Choroid plexus epithelial cell (primary cell): ENCODE results near the gene SLC29A3.
"Not testable (repeated sequence)": the region's sequence is repeated elsewhere in the genome, so short reads cannot be mapped to it uniquely, and the experiment has no call there.

Experiments
- DNase-seq: peaks from one replicate; pipeline ENCODE4 v3.0.0-alpha.2; 2010; ENCODE audit warnings: low read depth
- H3K4me3 ChIP-seq: 2 replicates; pipeline ENCODE4 v1.5.1; 2011; ENCODE audit warnings: low read depth, mild to moderate bottlenecking, control low read depth, low read length, moderate library complexity
- TF ChIP-seq, protein P1 (sequence below): conservative IDR thresholded peaks from 2 replicates; pipeline ENCODE4 v1.5.1; 2011; ENCODE audit warnings: low read depth, mild to moderate bottlenecking, control low read depth, inconsistent platforms, low read length, moderate library complexity

Gene SLC29A3

DNA sequence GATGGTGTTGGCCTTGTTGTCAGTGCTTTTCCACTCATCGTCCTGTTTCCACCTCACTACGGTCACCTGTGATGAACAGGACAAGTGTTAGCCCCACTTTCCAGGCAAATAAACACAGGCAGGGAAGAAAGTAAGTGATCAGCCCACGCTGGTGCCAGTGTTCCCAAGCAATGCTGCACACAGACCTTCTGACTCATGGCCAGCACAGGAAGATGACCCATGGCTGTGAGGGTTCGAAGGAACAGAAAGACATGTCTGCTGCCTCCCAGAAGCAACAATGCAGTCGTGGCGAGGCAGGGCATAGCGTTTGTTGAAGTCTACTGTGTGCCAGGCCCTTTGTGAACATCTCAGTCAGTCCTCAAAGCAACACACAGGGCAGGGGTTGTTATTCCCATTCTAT, 35.7 kb downstream of the SLC29A3 start:
- DNase-seq = no peak
- TF ChIP-seq, protein P1, sequence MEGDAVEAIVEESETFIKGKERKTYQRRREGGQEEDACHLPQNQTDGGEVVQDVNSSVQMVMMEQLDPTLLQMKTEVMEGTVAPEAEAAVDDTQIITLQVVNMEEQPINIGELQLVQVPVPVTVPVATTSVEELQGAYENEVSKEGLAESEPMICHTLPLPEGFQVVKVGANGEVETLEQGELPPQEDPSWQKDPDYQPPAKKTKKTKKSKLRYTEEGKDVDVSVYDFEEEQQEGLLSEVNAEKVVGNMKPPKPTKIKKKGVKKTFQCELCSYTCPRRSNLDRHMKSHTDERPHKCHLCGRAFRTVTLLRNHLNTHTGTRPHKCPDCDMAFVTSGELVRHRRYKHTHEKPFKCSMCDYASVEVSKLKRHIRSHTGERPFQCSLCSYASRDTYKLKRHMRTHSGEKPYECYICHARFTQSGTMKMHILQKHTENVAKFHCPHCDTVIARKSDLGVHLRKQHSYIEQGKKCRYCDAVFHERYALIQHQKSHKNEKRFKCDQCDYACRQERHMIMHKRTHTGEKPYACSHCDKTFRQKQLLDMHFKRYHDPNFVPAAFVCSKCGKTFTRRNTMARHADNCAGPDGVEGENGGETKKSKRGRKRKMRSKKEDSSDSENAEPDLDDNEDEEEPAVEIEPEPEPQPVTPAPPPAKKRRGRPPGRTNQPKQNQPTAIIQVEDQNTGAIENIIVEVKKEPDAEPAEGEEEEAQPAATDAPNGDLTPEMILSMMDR = no peak
- H3K4me3 ChIP-seq = no peak overlapping the region

DNA sequence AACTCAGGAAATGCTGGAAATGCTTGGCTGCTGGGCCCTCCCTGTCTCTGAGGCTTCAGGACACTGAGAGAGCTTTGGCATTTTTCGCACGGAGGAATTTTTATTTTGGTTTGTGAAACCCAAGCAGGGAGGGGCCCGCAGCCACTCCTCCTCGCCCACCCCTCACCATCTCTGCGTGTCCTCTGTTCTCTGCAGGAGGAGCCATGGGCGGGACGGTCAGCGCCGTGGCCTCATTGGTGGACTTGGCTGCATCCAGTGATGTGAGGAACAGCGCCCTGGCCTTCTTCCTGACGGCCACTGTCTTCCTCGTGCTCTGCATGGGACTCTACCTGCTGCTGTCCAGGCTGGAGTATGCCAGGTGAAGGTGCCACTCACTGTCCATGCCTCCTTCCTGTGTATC, 36.8 kb downstream of the SLC29A3 start:
- DNase-seq = no peak
- TF ChIP-seq, protein P1 = no peak
- H3K4me3 ChIP-seq = no peak overlapping the region

DNA sequence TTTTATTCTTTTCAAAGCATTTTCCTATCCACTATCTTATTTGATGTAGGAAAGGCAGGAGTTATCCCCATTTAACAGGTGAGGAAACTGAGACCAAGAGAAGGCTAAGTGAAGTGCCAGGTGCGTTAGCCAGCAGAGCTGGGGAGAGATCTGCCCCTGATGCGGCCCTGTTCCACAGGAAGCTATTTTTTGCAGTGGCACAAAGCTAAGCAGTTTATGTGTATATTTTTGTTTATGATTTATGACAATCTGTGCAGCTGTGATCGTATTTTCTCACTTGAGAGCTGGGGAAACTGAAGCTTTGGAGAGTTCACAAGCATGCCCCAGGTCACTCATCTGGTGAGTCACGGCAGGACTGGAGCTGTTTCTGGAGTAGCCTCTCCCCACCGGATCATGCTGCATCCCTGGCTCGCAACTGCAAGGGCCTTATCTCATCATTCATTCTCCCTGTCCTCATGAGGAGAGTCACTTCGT, 38.8 kb downstream of the SLC29A3 start:
- H3K4me3 ChIP-seq = no peak overlapping the region
- TF ChIP-seq, protein P1 = no peak
- DNase-seq = peak; percentile 44

DNA sequence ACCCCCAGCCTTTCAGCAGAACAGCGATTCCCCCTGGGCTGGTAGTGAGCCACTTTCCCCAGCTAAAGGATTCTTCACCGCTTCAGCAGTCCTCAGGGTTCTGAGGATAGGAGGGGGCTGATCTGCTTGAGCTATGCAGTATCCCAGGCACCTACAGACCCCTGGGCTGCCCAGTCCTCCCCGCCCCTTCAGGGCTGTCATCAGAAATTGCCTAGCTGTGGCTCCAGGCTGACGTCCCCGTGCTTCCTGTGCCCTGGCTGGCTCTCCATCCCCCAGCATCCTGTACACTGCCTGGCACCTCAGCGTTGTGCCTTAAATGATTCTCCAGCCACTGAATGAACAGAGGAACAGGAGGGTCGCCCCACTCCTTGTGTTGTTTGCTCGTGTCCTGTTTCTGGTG, 39.2 kb downstream of the SLC29A3 start:
- H3K4me3 ChIP-seq = no peak overlapping the region
- TF ChIP-seq, protein P1 = no peak
- DNase-seq = no peak

DNA sequence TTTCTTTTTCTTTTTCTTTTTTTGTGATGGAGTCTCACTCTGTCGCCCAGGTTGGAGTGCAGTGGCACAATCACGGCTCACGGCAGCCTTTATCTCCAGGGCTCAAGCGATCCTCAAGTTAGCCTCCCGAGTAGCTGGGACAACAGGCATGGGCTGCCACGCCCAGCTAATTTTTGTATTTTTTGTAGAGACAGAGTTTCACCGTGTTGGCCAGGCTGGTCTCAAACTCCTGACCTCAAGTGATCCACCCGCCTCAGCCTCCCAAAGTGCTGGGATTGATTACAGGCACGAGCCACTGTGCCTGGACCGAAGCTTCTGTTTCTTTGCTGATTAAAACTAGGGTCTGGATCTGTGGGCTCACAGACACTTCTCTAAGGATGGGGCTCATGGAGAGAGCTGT, 39.8 kb downstream of the SLC29A3 start:
- not testable (repeated sequence) for H3K4me3 ChIP-seq, DNase-seq

DNA sequence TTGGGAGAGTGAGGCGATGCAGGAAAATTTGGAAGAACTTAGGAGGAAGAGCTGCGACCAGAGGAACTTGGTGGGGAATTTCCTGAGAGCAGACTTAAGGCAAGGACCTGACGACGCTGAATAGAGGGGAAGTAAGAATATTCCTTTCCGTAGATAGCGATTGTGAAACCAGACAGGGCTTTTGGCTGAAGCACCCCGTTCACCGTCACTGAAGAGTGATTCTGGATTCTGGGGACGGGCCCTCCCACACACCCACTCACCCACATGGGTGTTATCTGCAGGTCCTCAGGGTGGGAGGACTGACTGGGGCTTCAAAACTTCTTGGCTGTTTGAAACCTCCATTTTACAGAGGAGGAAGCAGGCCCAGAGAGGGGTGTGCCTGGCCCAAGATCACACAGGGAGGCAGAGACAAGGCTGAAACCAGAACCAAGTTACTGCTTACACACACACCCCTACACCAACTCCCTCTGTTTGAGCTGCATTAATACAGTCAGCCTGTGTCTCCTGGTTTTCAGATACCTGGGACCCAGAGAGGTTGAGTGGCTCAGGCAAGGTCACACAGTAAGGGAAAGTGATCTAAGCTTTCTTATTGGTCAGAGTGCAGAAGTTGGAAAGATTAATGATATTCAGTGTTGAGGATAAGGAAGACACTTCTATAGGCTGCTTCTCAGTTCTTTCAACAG, 40.4 kb downstream of the SLC29A3 start:
- TF ChIP-seq, protein P1 = no peak
- no peak for DNase-seq

DNA sequence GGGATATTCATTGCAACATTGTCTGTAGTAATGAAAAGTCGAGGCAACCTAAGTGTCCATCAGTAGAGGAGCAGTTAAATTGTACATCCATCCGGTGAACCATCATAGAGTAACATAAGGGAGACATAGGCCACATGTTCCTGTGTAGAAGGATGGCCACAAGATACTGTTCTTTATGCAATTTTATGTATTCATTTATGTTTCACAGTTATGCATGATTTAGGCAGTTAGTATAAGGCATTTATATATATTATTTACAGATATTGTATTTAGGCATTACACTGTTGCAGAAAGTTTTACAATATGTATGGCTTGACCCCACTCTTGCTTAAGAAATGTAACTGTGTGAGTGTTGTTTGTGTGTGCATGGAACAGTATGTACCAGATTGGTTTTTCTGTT, 41.7 kb downstream of the SLC29A3 start:
- no peak for DNase-seq
- TF ChIP-seq, protein P1 = no peak
- H3K4me3 ChIP-seq = no peak overlapping the region

More for the DNA sequence above, 40.4 kb downstream of the SLC29A3 start:
- H3K4me3 ChIP-seq = no peak overlapping the region
